ENCODE results near the gene SIPA1L2.

SIPA1L2 gene

DNA sequence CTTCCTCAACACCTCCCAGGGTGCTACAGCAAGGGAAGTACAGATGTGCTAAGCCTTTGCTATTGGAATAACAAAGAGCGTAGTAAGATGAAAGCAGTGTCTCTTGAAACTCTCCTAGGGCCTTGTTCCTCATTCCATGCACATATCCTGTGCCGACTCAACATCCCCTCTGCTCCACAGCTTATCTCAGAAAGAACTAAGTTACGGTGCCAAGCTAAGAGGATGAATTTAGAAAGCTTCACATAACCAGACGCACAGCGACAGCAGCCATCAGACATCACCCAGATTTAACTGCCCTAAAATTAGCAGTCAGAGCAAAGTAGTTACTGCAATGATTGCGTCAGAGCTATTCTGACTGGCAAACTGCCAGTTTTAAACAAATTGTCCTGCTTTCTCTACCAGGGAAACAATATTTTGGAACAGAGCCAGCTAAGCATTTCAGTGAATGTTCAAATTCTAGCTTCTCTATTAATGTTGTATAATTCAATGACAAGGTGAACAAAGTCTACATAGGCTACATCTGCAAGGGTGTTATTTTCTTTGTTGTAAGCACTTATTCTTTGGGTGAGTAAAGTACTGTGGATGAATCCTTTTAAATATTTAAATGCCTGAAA is 9.5 kb downstream of the SIPA1L2 start (continued):
- TF ChIP-seq ZNF510 (tag by site-specific recombination; IDR thresholded peaks at IDR 0.05; ENCODE audit: insufficient replicate concordance): peak; percentile 81
- no peak for TF ChIP-seq ZNF174 (tag by site-specific recombination; IDR thresholded peaks at IDR 0.05)
- peak; percentile 83 for TF ChIP-seq GFI1B (tag by site-specific recombination; IDR thresholded peaks at IDR 0.05)
- TF ChIP-seq, protein P1, sequence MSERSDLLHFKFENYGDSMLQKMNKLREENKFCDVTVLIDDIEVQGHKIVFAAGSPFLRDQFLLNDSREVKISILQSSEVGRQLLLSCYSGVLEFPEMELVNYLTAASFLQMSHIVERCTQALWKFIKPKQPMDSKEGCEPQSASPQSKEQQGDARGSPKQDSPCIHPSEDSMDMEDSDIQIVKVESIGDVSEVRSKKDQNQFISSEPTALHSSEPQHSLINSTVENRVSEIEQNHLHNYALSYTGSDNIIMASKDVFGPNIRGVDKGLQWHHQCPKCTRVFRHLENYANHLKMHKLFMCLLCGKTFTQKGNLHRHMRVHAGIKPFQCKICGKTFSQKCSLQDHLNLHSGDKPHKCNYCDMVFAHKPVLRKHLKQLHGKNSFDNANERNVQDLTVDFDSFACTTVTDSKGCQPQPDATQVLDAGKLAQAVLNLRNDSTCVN (tag by site-specific recombination; optimal IDR thresholded peaks at IDR 0.05): no peak
- TF ChIP-seq ZBTB48 (tag by site-specific recombination; IDR thresholded peaks at IDR 0.05): peak; percentile 70; the same call in 1 of the 2 replicates
- no peak for TF ChIP-seq ZNF354C (tag by site-specific recombination; IDR thresholded peaks at IDR 0.05; ENCODE audit: borderline replicate concordance, low read depth)
- no peak for TF ChIP-seq BCL11B (tag by site-specific recombination; IDR thresholded peaks at IDR 0.05; ENCODE audit: low read depth)
- TF ChIP-seq ZNF169 (tag by site-specific recombination; IDR thresholded peaks at IDR 0.05): no peak
- no peak for TF ChIP-seq ZNF140 (tag by site-specific recombination; IDR thresholded peaks at IDR 0.05)
- TF ChIP-seq ZNF664 (tag by site-specific recombination; IDR thresholded peaks at IDR 0.05): peak; percentile 58
- no peak; the same call in none of the 2 replicates for TF ChIP-seq ZNF37A (tag by site-specific recombination; IDR thresholded peaks at IDR 0.05)
- TF ChIP-seq ZNF157 (tag by site-specific recombination; IDR thresholded peaks at IDR 0.05): no peak
- TF ChIP-seq ZNF302 (tag by site-specific recombination; IDR thresholded peaks at IDR 0.05; ENCODE audit: low read depth): no peak
- TF ChIP-seq ZFP41 (tag by site-specific recombination; IDR thresholded peaks at IDR 0.05; ENCODE audit: borderline replicate concordance): no peak
- peak; percentile 14; the same call in 1 of the 2 replicates for TF ChIP-seq ZBTB20 (tag by site-specific recombination; IDR thresholded peaks at IDR 0.05)
- TF ChIP-seq, protein P2, sequence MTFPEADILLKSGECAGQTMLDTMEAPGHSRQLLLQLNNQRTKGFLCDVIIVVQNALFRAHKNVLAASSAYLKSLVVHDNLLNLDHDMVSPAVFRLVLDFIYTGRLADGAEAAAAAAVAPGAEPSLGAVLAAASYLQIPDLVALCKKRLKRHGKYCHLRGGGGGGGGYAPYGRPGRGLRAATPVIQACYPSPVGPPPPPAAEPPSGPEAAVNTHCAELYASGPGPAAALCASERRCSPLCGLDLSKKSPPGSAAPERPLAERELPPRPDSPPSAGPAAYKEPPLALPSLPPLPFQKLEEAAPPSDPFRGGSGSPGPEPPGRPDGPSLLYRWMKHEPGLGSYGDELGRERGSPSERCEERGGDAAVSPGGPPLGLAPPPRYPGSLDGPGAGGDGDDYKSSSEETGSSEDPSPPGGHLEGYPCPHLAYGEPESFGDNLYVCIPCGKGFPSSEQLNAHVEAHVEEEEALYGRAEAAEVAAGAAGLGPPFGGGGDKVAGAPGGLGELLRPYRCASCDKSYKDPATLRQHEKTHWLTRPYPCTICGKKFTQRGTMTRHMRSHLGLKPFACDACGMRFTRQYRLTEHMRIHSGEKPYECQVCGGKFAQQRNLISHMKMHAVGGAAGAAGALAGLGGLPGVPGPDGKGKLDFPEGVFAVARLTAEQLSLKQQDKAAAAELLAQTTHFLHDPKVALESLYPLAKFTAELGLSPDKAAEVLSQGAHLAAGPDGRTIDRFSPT (tag by site-specific recombination; IDR thresholded peaks at IDR 0.05): no peak
- no peak for TF ChIP-seq ZNF514 (tag by site-specific recombination; IDR thresholded peaks at IDR 0.05)
- 0 out of 2 replicates have a peak, but pooled peaks have one; percentile 12 for TF ChIP-seq KLF16 (tag by site-specific recombination; IDR thresholded peaks at IDR 0.05)
- TF ChIP-seq, protein P3, sequence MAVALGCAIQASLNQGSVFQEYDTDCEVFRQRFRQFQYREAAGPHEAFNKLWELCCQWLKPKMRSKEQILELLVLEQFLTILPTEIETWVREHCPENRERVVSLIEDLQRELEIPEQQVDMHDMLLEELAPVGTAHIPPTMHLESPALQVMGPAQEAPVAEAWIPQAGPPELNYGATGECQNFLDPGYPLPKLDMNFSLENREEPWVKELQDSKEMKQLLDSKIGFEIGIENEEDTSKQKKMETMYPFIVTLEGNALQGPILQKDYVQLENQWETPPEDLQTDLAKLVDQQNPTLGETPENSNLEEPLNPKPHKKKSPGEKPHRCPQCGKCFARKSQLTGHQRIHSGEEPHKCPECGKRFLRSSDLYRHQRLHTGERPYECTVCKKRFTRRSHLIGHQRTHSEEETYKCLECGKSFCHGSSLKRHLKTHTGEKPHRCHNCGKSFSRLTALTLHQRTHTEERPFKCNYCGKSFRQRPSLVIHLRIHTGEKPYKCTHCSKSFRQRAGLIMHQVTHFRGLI (tag by site-specific recombination; IDR thresholded peaks at IDR 0.05): peak; percentile 46; the same call in 1 of the 2 replicates
- TF ChIP-seq ZNF292 (tag by site-specific recombination; IDR thresholded peaks at IDR 0.05; ENCODE audit: borderline replicate concordance, low read depth): no peak
- TF ChIP-seq MYNN (tag by site-specific recombination; IDR thresholded peaks at IDR 0.05; ENCODE audit: borderline replicate concordance): no peak
- TF ChIP-seq, protein P4, sequence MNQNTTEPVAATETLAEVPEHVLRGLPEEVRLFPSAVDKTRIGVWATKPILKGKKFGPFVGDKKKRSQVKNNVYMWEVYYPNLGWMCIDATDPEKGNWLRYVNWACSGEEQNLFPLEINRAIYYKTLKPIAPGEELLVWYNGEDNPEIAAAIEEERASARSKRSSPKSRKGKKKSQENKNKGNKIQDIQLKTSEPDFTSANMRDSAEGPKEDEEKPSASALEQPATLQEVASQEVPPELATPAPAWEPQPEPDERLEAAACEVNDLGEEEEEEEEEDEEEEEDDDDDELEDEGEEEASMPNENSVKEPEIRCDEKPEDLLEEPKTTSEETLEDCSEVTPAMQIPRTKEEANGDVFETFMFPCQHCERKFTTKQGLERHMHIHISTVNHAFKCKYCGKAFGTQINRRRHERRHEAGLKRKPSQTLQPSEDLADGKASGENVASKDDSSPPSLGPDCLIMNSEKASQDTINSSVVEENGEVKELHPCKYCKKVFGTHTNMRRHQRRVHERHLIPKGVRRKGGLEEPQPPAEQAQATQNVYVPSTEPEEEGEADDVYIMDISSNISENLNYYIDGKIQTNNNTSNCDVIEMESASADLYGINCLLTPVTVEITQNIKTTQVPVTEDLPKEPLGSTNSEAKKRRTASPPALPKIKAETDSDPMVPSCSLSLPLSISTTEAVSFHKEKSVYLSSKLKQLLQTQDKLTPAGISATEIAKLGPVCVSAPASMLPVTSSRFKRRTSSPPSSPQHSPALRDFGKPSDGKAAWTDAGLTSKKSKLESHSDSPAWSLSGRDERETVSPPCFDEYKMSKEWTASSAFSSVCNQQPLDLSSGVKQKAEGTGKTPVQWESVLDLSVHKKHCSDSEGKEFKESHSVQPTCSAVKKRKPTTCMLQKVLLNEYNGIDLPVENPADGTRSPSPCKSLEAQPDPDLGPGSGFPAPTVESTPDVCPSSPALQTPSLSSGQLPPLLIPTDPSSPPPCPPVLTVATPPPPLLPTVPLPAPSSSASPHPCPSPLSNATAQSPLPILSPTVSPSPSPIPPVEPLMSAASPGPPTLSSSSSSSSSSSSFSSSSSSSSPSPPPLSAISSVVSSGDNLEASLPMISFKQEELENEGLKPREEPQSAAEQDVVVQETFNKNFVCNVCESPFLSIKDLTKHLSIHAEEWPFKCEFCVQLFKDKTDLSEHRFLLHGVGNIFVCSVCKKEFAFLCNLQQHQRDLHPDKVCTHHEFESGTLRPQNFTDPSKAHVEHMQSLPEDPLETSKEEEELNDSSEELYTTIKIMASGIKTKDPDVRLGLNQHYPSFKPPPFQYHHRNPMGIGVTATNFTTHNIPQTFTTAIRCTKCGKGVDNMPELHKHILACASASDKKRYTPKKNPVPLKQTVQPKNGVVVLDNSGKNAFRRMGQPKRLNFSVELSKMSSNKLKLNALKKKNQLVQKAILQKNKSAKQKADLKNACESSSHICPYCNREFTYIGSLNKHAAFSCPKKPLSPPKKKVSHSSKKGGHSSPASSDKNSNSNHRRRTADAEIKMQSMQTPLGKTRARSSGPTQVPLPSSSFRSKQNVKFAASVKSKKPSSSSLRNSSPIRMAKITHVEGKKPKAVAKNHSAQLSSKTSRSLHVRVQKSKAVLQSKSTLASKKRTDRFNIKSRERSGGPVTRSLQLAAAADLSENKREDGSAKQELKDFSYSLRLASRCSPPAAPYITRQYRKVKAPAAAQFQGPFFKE (tag by site-specific recombination; IDR thresholded peaks at IDR 0.05; ENCODE audit: borderline replicate concordance): no peak
- TF ChIP-seq, protein P5, sequence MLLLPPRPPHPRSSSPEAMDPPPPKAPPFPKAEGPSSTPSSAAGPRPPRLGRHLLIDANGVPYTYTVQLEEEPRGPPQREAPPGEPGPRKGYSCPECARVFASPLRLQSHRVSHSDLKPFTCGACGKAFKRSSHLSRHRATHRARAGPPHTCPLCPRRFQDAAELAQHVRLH (tag by site-specific recombination; IDR thresholded peaks at IDR 0.05): peak; percentile 65; the same call in 1 of the 2 replicates
- TF ChIP-seq ZNF76 (tag by site-specific recombination; IDR thresholded peaks at IDR 0.05; ENCODE audit: borderline replicate concordance, low read depth): no peak
- TF ChIP-seq, protein P6, sequence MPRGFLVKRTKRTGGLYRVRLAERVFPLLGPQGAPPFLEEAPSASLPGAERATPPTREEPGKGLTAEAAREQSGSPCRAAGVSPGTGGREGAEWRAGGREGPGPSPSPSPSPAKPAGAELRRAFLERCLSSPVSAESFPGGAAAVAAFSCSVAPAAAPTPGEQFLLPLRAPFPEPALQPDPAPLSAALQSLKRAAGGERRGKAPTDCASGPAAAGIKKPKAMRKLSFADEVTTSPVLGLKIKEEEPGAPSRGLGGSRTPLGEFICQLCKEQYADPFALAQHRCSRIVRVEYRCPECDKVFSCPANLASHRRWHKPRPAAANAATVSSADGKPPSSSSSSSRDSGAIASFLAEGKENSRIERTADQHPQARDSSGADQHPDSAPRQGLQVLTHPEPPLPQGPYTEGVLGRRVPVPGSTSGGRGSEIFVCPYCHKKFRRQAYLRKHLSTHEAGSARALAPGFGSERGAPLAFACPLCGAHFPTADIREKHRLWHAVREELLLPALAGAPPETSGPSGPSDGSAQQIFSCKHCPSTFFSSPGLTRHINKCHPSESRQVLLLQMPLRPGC (tag by site-specific recombination; IDR thresholded peaks at IDR 0.05): peak; percentile 67; the same call in 1 of the 2 replicates
- TF ChIP-seq ZNF138 (tag by site-specific recombination; IDR thresholded peaks at IDR 0.05; ENCODE audit: borderline replicate concordance): no peak

Measured in HEK293 (cell line).